AG04450 (cell line): Measurements from ENCODE around the gene ELMO3. TPM values are rescaled to one million over a fixed set of nuclear protein-coding genes. Genes with fewer than 3 reads are reported as not detected.

ENCODE experiments used
- CTCF ChIA-PET: fragments of 300-600, 350-600 bp; formaldehyde crosslinking; extraction: SDS; loops from one replicate; lab custom pipeline; 2022; ENCODE audit warnings: antibody characterized with exemption, inconsistent platforms; lab: Charles Lee
- POLR2A ChIA-PET: fragments of 350-600 bp; formaldehyde crosslinking; extraction: SDS; loops from one replicate; lab custom pipeline; 2021; ENCODE audit warnings: antibody characterized with exemption, inconsistent platforms; lab: Yijun Ruan, JAX
- DNase-seq: peaks from one replicate; pipeline ENCODE4 v3.0.0-alpha.2; 2011; ENCODE audit warnings: low read depth, low spot score
- H3K27ac ChIP-seq: one replicate; pipeline ENCODE4 v1.5.1; 2012; ENCODE audit warnings: low read depth, low read length, control low read depth
- H3K27me3 ChIP-seq: one replicate; pipeline ENCODE4 v1.6.0; 2012; ENCODE audit warnings: low read length; ENCODE audit not compliant: control insufficient read depth, insufficient read depth
- H3K4me3 ChIP-seq: 2 replicates; pipeline ENCODE4 v1.5.1; 2011; ENCODE audit warnings: mild to moderate bottlenecking, low read depth, low read length, control low read depth
- H3K9me3 ChIP-seq: 2 replicates; pipeline ENCODE4 v1.5.1; 2012; ENCODE audit warnings: low read length; ENCODE audit not compliant: control insufficient read depth, insufficient read depth
- polyA plus RNA-seq: library from polyadenylated mRNA; depleted of rRNA; stranded (reverse); fragments of >200 nt; gene quantifications from 2 replicates; pipeline ENCODE4 v1.2.3, GENCODE V29; 2011
- TF ChIP-seq, protein P1 (sequence below): IDR thresholded peaks from 2 replicates; pipeline ENCODE4 v1.5.1; 2011; ENCODE audit warnings: low read depth, low read length, control low read depth, inconsistent platforms

Gene ELMO3
- polyA plus RNA-seq, 1 experiment, result 0.57 TPM

DNA sequence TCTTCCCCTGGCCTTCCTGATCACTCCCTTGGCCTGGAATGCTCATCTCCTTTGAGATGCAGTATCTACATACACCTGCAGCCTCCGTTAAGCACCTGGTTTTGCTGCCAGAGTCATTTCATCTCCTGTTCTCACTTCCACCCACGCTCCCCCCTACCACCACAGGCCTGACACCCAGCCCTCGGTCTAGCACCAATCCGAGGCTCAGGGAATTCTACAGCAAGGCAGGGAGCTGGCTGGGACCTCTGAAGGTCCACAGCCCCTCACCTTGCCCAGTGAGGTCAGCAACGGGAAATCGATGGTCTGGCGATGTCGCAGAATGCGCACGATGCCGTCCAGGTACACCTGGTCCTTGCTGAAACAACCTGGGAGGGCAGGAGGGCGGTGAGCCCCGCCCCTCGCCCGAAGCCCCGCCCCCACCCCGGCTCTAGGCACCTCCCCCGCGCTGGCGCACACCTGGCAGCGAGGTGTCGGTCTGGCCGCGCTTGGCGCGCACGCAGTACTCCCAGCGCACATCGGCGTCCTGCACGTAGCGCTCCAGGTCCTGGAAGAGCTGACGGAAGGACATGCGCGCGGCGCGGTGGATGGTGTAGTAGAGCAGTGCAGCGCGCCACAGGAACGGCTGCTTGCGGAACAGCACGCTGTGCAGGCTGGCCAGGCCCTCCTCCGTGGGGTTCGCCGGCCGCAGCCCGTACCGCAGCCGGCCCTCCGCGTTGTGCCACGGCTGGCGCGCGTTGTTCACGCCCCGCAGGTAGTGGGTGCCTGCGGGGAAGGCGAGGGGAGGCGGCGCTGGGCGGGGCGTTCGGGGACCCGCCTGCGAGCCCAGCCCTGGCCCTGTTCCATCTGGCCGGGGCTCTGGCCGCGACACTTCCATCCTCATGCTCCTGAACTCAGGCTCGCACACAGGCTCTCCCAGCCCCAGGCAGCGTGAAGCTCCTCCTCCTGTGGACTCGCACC lies 20.9 kb upstream of the ELMO3 start:
- Histone ChIP-seq H3K27ac (no peak overlapping the region), H3K9me3 (no peaks in the 10 kb centered on the region; the same call in 1 of the 2 replicates), H3K27me3 (no peaks in the 10 kb centered on the region), H3K4me3 (peak overlapping the region; percentile 20; the same call in 1 of the 2 replicates)
- DNase-seq, result no peak
- CTCF ChIA-PET, result interaction anchor here (0.6 kb wide), 1 partner anchor 223 kb away, joined by 3 read pairs; no protein-coding TSS in a partner anchor
- TF ChIP-seq, protein P1, sequence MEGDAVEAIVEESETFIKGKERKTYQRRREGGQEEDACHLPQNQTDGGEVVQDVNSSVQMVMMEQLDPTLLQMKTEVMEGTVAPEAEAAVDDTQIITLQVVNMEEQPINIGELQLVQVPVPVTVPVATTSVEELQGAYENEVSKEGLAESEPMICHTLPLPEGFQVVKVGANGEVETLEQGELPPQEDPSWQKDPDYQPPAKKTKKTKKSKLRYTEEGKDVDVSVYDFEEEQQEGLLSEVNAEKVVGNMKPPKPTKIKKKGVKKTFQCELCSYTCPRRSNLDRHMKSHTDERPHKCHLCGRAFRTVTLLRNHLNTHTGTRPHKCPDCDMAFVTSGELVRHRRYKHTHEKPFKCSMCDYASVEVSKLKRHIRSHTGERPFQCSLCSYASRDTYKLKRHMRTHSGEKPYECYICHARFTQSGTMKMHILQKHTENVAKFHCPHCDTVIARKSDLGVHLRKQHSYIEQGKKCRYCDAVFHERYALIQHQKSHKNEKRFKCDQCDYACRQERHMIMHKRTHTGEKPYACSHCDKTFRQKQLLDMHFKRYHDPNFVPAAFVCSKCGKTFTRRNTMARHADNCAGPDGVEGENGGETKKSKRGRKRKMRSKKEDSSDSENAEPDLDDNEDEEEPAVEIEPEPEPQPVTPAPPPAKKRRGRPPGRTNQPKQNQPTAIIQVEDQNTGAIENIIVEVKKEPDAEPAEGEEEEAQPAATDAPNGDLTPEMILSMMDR, result no peak
- POLR2A ChIA-PET, result interaction anchor here (1.4 kb wide), 1 partner anchor 23 kb away, joined by 3 read pairs; no protein-coding TSS in a partner anchor

DNA sequence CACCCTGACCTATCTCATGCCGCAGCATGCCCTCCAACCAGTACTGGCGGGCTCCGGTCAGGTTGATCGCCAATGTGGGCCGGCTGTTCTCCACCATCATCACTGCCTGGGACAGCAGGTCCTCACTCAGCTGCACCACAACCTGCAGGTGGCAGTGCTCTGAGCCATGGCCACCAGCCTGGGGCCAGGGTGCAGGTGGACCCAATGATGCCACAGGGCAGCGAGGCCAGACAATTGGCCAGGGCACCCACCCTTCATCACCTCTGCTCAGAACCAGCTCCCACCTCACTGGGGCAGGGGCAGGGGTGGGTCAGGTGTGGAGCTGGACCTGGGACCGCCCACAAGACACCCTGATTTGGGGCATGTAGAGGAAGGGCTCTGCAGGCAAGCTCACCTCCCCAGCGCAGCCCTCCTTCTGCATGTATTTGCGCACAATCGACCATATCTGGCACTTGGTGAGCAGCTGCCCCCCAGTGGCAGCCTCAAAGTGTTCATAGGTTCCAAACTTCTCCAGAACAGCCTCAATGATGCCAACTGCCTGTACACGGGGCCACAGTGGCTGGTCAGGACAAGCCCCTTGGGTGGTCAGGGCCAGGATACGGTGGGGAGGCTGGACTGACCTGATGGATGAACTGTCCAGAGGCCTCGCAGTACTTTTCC lies 19.4 kb upstream of the ELMO3 start:
- CTCF ChIA-PET, result interaction anchor here (1.1 kb wide), 1 partner anchor 11 kb away, joined by 4 read pairs; no protein-coding TSS in a partner anchor
- H3K9me3 ChIP-seq, result no peaks in the 10 kb centered on the region; the same call in 1 of the 2 replicates
- TF ChIP-seq, protein P1, result no peak
- no peak overlapping the region for H3K4me3 ChIP-seq
- H3K27me3 ChIP-seq, result no peaks in the 10 kb centered on the region
- DNase-seq, result no peak
- no peak overlapping the region for H3K27ac ChIP-seq
- POLR2A ChIA-PET, result interaction anchor here (1.1 kb wide), 1 partner anchor 335 kb away, joined by 3 read pairs; no protein-coding TSS in a partner anchor

DNA sequence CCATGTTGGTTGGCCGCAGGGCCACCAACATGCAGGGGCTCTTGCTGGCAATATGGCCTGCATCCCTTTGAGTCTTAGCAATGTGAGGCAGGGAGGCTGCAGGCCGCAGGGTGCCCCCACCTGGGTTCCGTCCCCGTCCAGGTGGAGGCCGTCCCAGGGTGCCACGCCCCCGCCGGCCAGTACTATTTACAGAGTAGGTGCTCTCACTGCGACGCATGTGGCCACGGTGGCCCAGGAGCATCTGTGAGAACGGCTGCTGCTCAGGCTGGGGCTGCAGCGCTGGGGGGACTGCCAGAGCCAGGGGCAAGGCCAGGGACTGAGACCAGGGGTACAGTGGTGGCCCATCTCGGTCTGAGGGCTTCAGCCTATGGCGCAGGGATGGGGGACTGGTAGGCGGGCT lies 18.8 kb upstream of the ELMO3 start:
- no peak overlapping the region for H3K27ac ChIP-seq
- TF ChIP-seq, protein P1, result no peak
- POLR2A ChIA-PET, result interaction anchor here (1.1 kb wide), 1 partner anchor 334 kb away, joined by 3 read pairs; no protein-coding TSS in a partner anchor
- H3K9me3 ChIP-seq, result no peaks in the 10 kb centered on the region; the same call in 1 of the 2 replicates
- CTCF ChIA-PET, result interaction anchor here (1.1 kb wide), 1 partner anchor 11 kb away, joined by 4 read pairs; no protein-coding TSS in a partner anchor
- no peak for DNase-seq
- no peak overlapping the region for H3K4me3 ChIP-seq
- H3K27me3 ChIP-seq, result no peaks in the 10 kb centered on the region

DNA sequence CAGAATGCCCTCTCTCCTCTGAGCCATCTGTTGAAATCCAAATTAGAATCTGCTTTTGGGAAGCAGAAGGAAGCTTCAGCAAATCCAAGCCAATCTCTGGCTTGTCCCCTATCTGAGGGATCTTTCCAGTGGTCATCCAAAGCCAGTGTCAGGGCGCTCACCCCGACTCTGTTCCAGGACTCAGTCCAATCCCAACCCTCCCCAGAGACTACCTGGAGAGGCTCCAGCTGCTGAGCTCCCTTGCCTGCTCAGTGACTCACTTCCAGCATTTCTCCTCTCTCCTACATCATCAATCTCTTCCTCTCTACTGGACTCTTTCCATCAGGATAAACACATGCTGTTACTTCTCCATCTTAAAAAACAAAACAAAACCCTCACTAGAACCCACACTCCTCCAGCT lies 17.6 kb upstream of the ELMO3 start:
- ChIA-PET CTCF (interaction anchor here (1.0 kb wide), 1 partner anchor 26 kb away, joined by 4 read pairs; no protein-coding TSS in a partner anchor), POLR2A (interaction anchor here (0.7 to 1.2 kb wide), 3 partner anchors 11 to 31 kb away, joined by 4 to 6 read pairs (median 6); partner anchors contain the start of genes B3GNT9 and NOL3)
- Histone ChIP-seq H3K9me3 (no peaks in the 10 kb centered on the region; the same call in 1 of the 2 replicates), H3K27me3 (no peaks in the 10 kb centered on the region), H3K27ac (peak overlapping the region; percentile 33), H3K4me3 (peak overlapping the region; percentile 20)
- DNase-seq, result peak; percentile 79
- TF ChIP-seq, protein P1, result no peak
